Ovary (tissue), 3 donors: ENCODE results near the gene ARHGAP21.

Source experiments
- EP300 ChIP-seq: sonication (generic); formaldehyde crosslinking; IDR thresholded peaks from one replicate; pipeline ENCODE4 v1.6.1; 2017; ENCODE audit warnings: antibody characterized with exemption
- TF ChIP-seq, protein P1 (sequence below), 3 donors: fragments of 450-650 bp in 2 of 3; fragments of 200-600 bp in 1 of 3; IDR thresholded peaks; one replicate each; pipeline versions ENCODE4 v1.5.1 to v1.8.0; 2016 to 2022; ENCODE audit warnings: antibody characterized with exemption in 3 of 3, mild to moderate bottlenecking in 1 of 3
- donor health status: DM: no; HTN: no; CAD: no.

GRCh38 chr10:24536636-24537035 lies 187.1 kb downstream of the ARHGAP21 start:
- TF ChIP-seq, protein P1, sequence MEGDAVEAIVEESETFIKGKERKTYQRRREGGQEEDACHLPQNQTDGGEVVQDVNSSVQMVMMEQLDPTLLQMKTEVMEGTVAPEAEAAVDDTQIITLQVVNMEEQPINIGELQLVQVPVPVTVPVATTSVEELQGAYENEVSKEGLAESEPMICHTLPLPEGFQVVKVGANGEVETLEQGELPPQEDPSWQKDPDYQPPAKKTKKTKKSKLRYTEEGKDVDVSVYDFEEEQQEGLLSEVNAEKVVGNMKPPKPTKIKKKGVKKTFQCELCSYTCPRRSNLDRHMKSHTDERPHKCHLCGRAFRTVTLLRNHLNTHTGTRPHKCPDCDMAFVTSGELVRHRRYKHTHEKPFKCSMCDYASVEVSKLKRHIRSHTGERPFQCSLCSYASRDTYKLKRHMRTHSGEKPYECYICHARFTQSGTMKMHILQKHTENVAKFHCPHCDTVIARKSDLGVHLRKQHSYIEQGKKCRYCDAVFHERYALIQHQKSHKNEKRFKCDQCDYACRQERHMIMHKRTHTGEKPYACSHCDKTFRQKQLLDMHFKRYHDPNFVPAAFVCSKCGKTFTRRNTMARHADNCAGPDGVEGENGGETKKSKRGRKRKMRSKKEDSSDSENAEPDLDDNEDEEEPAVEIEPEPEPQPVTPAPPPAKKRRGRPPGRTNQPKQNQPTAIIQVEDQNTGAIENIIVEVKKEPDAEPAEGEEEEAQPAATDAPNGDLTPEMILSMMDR (IDR thresholded peaks at IDR 0.05), result no peak
- no peak for TF ChIP-seq EP300
